OCI-LY1 (cell line): ENCODE measurements around the gene SUV39H1.
"Not testable (repeated sequence)": the region's sequence is repeated elsewhere in the genome, so short reads cannot be mapped to it uniquely, and the experiment has no call there.

Source experiments
- H2AFZ ChIP-seq: fragments of 200-600 bp; sonication (generic), shearing (Covaris generic); 2 replicates; pipeline ENCODE4 v1.6.0; 2014; ENCODE audit warnings: antibody characterized with exemption, mild to moderate bottlenecking, low read length
- H3F3A ChIP-seq: fragments of 200-600 bp; sonication (generic), shearing (Covaris generic); 2 replicates; pipeline ENCODE4 v1.6.0; 2014; ENCODE audit warnings: mild to moderate bottlenecking, antibody characterized with exemption, low read length, moderate library complexity; ENCODE audit not compliant: insufficient read depth
- H3K27ac ChIP-seq: fragments of 200-600 bp; sonication (generic); 2 replicates; pipeline ENCODE4 v1.5.1; 2014; ENCODE audit warnings: low read length, mixed run types, mild to moderate bottlenecking, low read depth; ENCODE audit not compliant: poor library complexity, severe bottlenecking
- H3K27me3 ChIP-seq: fragments of 200-600 bp; sonication (generic); 2 replicates; pipeline ENCODE4 v1.6.0; 2014; ENCODE audit warnings: antibody characterized with exemption, mild to moderate bottlenecking, low read length, moderate library complexity; ENCODE audit not compliant: insufficient read depth
- H3K36me3 ChIP-seq: fragments of 200-600 bp; sonication (generic); 2 replicates; pipeline ENCODE4 v1.6.1; 2014; ENCODE audit warnings: mild to moderate bottlenecking, antibody characterized with exemption, low read length, moderate library complexity, mixed read lengths; ENCODE audit not compliant: insufficient read depth
- H3K4me1 ChIP-seq: fragments of 200-600 bp; sonication (generic); 2 replicates; pipeline ENCODE4 v1.5.1; 2014; ENCODE audit warnings: mild to moderate bottlenecking, low read length, moderate library complexity; ENCODE audit not compliant: insufficient read depth, severe bottlenecking
- H3K4me2 ChIP-seq: fragments of 200-600 bp; sonication (generic), shearing (Covaris generic); 2 replicates; pipeline ENCODE4 v1.6.1; 2014; ENCODE audit warnings: low read length
- H3K4me3 ChIP-seq: fragments of 200-600 bp; sonication (generic); 2 replicates; pipeline ENCODE4 v1.5.1; 2014; ENCODE audit warnings: low read length, low read depth, mild to moderate bottlenecking, mixed read lengths; ENCODE audit not compliant: poor library complexity, severe bottlenecking
- H3K79me2 ChIP-seq: fragments of 200-600 bp; shearing (Covaris generic); 2 replicates; pipeline ENCODE4 v1.6.1; 2016; ENCODE audit warnings: mixed run types, low read length, mixed read lengths; ENCODE audit not compliant: insufficient read depth
- H3K9ac ChIP-seq: fragments of 200-600 bp; sonication (generic), shearing (Covaris generic); 2 replicates; pipeline ENCODE4 v1.6.1; 2014; ENCODE audit warnings: mild to moderate bottlenecking, low read length, mixed read lengths
- H3K9me2 ChIP-seq: fragments of 200-600 bp; sonication (generic), shearing (Covaris generic); 2 replicates; pipeline ENCODE4 v1.6.1; 2014; ENCODE audit warnings: low read depth, mild to moderate bottlenecking, low read length, mixed read lengths
- H3K9me3 ChIP-seq: fragments of 200-600 bp; shearing (Covaris generic); 2 replicates; pipeline ENCODE4 v1.6.1; 2014; ENCODE audit warnings: low read length, mixed read lengths
- H4K20me1 ChIP-seq: fragments of 200-600 bp; sonication (generic), shearing (Covaris generic); 2 replicates; pipeline ENCODE4 v1.6.0; 2016; ENCODE audit warnings: mild to moderate bottlenecking, low read length; ENCODE audit not compliant: insufficient read depth
- EZH2 ChIP-seq: fragments of 200-600 bp; sonication (generic), shearing (Covaris generic); IDR thresholded peaks from 2 replicates; pipeline ENCODE4 v1.8.0; 2017; ENCODE audit warnings: borderline replicate concordance, mixed run types, mild to moderate bottlenecking, antibody characterized with exemption, low read length, moderate library complexity, mixed read lengths
- TF ChIP-seq, protein P1 (sequence below): fragments of 200-600 bp; sonication (generic), shearing (Covaris generic); IDR thresholded peaks from 2 replicates; pipeline ENCODE4 v1.5.1; 2017; ENCODE audit warnings: mild to moderate bottlenecking, antibody characterized with exemption, low read length, moderate library complexity, mixed read lengths

The SUV39H1 gene, protein sequence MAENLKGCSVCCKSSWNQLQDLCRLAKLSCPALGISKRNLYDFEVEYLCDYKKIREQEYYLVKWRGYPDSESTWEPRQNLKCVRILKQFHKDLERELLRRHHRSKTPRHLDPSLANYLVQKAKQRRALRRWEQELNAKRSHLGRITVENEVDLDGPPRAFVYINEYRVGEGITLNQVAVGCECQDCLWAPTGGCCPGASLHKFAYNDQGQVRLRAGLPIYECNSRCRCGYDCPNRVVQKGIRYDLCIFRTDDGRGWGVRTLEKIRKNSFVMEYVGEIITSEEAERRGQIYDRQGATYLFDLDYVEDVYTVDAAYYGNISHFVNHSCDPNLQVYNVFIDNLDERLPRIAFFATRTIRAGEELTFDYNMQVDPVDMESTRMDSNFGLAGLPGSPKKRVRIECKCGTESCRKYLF

DNA sequence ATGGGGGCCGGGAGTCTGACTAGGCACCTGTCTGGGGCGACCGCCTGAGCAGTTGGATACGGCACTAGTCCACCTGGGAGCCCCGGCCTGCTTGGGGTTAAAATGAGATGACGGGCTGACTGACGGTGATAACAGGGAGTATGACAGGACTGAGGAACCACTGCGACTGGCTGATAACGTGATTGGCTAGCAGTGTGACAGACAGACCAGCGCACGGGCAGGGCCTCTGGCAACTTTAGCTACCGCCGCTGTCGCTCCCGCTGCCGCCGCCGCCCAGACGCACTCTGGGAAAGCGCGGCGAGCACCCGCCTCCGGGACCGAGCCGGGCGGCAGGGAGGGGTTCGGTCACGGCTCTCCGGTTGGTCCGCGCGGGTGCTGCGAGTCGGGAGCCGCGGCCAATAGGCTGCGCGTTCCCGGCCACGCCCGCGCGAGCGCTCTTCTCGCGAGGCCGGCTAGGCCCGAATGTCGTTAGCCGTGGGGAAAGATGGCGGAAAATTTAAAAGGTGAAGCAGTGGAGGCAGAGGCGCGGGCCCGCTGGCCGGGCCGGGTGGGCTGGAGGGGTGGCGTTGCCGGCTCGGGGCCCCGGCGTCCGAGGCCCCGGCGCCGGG is at the start of gene SUV39H1:
Gene SUV39H1 (plus strand): TSS at position 434 of the 608 bp plus-strand sequence. CDS start 51 bp downstream, at position 485.
- H3K4me3 ChIP-seq, result peak within 1 kb of the TSS; percentile 94
- H4K20me1 ChIP-seq, result no peaks in the 10 kb centered on the region
- no peaks in the 10 kb centered on the region for H3K9me3 ChIP-seq
- peak within 1 kb of the TSS; percentile 90 for H3K9ac ChIP-seq
- TF ChIP-seq EZH2, result no peak
- TF ChIP-seq, protein P1, sequence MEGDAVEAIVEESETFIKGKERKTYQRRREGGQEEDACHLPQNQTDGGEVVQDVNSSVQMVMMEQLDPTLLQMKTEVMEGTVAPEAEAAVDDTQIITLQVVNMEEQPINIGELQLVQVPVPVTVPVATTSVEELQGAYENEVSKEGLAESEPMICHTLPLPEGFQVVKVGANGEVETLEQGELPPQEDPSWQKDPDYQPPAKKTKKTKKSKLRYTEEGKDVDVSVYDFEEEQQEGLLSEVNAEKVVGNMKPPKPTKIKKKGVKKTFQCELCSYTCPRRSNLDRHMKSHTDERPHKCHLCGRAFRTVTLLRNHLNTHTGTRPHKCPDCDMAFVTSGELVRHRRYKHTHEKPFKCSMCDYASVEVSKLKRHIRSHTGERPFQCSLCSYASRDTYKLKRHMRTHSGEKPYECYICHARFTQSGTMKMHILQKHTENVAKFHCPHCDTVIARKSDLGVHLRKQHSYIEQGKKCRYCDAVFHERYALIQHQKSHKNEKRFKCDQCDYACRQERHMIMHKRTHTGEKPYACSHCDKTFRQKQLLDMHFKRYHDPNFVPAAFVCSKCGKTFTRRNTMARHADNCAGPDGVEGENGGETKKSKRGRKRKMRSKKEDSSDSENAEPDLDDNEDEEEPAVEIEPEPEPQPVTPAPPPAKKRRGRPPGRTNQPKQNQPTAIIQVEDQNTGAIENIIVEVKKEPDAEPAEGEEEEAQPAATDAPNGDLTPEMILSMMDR, result no peak
- H3K27ac ChIP-seq, result peak within 1 kb of the TSS; percentile 75
- H2AFZ ChIP-seq, result no peak within 1 kb of the TSS
- peaks cover 29% of the 10 kb centered on the region for H3K36me3 ChIP-seq
- H3F3A ChIP-seq, result no peaks in the 10 kb centered on the region
- no peaks in the 10 kb centered on the region for H3K9me2 ChIP-seq
- no peaks in the 10 kb centered on the region for H3K27me3 ChIP-seq
- peak within 1 kb of the TSS; percentile 94 for H3K4me2 ChIP-seq
- peaks cover 7% of the 10 kb centered on the region; the same call in 1 of the 2 replicates for H3K79me2 ChIP-seq
- H3K4me1 ChIP-seq, result peaks cover 20% of the 10 kb centered on the region

DNA sequence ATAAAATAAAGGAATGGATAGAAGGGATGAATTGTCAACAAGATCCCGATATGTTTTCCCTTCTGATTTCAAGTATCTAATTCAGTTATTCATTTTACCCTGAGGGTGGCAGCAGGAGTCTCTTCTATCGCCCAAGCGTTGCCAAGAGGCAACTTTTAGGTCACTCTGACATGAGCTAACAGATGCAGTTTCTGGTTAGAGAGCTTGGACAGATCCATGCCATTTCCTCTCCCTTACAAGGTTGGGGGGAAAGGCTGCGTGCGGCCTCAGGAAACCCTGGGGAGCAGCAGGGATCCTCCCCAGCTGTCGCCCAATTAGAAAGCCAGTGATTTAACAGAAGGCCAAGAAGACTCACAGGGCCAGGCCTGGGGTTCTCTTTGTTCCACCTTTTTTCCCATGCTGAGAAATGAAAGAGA is 48.2 kb upstream of the SUV39H1 start:
- no peaks in the 10 kb centered on the region for H3K9me3 ChIP-seq
- no peaks in the 10 kb centered on the region for H3K79me2 ChIP-seq
- TF ChIP-seq EZH2, result no peak
- TF ChIP-seq, protein P1, result peak; percentile 38; the same call in 1 of the 2 replicates
- no peak overlapping the region for H3K9ac ChIP-seq
- no peaks in the 10 kb centered on the region for H3F3A ChIP-seq
- no peaks in the 10 kb centered on the region for H4K20me1 ChIP-seq
- H3K9me2 ChIP-seq, result no peaks in the 10 kb centered on the region
- H3K4me3 ChIP-seq, result no peak overlapping the region
- no peak overlapping the region for H2AFZ ChIP-seq
- H3K4me1 ChIP-seq, result no peaks in the 10 kb centered on the region
- H3K4me2 ChIP-seq, result no peak overlapping the region
- H3K27me3 ChIP-seq, result no peaks in the 10 kb centered on the region
- no peak overlapping the region for H3K27ac ChIP-seq
- H3K36me3 ChIP-seq, result no peaks in the 10 kb centered on the region

DNA sequence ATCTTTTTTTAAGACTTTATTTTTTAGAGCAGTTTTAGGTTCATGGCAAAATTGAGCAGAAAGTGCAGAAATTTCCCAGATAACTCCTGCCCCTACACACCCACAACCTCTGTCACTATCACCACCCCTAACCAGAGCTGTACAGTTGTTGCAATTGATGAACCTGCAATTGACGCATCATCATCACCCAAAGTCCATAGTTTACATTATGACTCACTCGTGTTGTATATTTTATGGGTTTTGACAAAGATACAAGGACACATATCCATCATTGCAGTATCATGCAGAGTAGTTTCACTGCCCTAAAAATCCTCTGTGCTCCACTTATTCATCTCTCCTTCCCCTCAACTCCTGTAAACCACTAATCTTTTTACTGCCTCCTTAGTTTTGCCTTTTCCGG is 47.4 kb upstream of the SUV39H1 start:
- Histone ChIP-seq H3K27me3 (no peaks in the 10 kb centered on the region), H3K27ac (no peak overlapping the region), H3F3A (no peaks in the 10 kb centered on the region), H3K4me3 (no peak overlapping the region), H3K4me2 (no peak overlapping the region), H3K9me3 (no peaks in the 10 kb centered on the region), H3K36me3 (no peaks in the 10 kb centered on the region), H3K4me1 (no peaks in the 10 kb centered on the region), H3K9me2 (no peaks in the 10 kb centered on the region), H2AFZ (no peak overlapping the region), H4K20me1 (no peaks in the 10 kb centered on the region), H3K9ac (no peak overlapping the region), H3K79me2 (no peaks in the 10 kb centered on the region)
- TF ChIP-seq EZH2, result no peak
- TF ChIP-seq, protein P1, result no peak

DNA sequence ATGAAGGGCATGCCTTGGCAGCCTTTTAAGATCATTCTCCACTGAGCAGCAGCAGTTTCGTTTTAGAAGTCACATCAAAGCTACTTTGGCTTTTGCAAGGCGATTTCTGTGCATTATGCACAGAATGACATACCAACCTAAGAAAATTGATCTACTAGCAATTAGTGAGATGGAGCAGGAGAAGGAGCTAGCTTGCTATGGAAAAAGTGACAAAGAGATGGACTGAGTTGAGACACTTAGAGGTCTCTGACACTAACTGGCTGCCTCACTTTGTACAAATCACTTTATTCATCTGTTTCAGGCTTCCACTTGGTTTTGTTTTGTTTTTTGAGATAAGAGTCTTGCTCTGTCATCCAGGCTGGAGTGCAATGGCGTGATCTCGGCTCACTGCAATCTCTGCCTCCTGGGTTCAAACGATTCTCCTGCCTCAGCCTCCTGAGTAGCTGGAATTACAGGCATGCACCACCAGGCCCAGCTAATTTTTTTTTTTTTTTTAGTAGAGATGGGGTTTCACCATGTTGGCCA is 44.4 kb upstream of the SUV39H1 start:
- H3K27ac ChIP-seq, H3K79me2 ChIP-seq, H2AFZ ChIP-seq, H3K4me1 ChIP-seq, H3K9me3 ChIP-seq, H3K9me2 ChIP-seq, H3K36me3 ChIP-seq, H3K4me2 ChIP-seq, H3K27me3 ChIP-seq, H3K9ac ChIP-seq, H3F3A ChIP-seq, H4K20me1 ChIP-seq, H3K4me3 ChIP-seq: not testable (repeated sequence)

DNA sequence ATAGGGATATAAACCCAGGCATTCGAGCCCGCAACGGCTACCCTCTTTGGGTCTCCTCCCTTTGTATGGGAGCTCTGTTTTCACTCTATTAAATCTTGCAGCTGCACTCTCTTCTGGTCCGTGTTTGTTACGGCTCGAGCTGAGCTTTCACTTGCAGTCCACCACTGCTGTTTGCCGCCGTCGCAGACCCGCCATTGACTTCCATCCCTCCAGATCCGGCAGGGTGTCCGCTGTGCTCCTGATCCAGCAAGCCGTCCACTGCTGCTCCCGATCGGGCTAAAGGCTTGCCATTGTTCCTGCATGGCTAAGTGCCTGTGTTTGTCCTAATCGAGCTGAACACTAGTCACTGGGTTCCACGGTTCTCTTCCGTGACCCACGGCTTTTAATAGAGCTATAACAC is 41.8 kb upstream of the SUV39H1 start:
- not testable (repeated sequence) for H3K36me3 ChIP-seq, H3K27me3 ChIP-seq, H3K9me3 ChIP-seq, H4K20me1 ChIP-seq, H3K79me2 ChIP-seq, H3K4me1 ChIP-seq, H3K4me3 ChIP-seq, H2AFZ ChIP-seq, H3K27ac ChIP-seq, H3K9me2 ChIP-seq, H3K9ac ChIP-seq, H3K4me2 ChIP-seq, H3F3A ChIP-seq
